RPMI7951 (cell line): ENCODE measurements around the gene TRIM64. TPM values are rescaled to one million over a fixed set of nuclear protein-coding genes. Genes with fewer than 3 reads are reported as not detected.
"Not testable (repeated sequence)": the region's sequence is repeated elsewhere in the genome, so short reads cannot be mapped to it uniquely, and the experiment has no call there.

Source experiments
- DNase-seq: peaks from one replicate; pipeline ENCODE4 v3.0.0-alpha.2; 2012; ENCODE audit warnings: low read depth
- total RNA-seq: library from RNA; depleted of rRNA; stranded (reverse); fragments of >200 nt; shearing (Covaris generic); gene quantifications from 2 replicates; pipeline ENCODE4 v1.2.3, GENCODE V29; 2014; rRNA removed

The TRIM64 gene, protein sequence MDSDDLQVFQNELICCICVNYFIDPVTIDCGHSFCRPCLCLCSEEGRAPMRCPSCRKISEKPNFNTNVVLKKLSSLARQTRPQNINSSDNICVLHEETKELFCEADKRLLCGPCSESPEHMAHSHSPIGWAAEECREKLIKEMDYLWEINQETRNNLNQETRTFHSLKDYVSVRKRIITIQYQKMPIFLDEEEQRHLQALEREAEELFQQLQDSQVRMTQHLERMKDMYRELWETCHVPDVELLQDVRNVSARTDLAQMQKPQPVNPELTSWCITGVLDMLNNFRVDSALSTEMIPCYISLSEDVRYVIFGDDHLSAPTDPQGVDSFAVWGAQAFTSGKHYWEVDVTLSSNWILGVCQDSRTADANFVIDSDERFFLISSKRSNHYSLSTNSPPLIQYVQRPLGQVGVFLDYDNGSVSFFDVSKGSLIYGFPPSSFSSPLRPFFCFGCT
- total RNA-seq, result not detected in 2 replicates

DNA sequence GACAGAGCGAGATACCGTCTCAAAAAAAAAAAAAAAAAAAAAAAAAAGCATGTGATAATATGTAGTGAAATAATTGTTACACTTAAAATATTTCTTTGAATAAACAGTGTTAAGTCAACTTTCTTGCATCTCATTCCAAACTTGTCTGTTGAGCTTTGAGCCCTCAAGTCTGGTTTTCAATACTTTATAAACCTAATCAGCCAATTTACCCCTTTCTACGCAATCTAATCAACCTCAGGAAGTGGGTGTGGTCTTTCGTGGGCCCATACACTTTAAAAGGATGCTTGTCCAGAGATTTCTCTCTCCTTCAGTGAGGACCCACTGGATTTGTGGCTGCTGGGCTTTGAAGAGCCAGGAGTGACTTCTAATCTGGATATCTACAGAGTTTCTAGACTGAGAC, at the start of gene TRIM64:
TSS of gene TRIM64 (plus strand) at position 301 of the 400 bp plus-strand sequence. CDS start 2,467 bp downstream, outside the sequence.
- not testable (repeated sequence) for DNase-seq

DNA sequence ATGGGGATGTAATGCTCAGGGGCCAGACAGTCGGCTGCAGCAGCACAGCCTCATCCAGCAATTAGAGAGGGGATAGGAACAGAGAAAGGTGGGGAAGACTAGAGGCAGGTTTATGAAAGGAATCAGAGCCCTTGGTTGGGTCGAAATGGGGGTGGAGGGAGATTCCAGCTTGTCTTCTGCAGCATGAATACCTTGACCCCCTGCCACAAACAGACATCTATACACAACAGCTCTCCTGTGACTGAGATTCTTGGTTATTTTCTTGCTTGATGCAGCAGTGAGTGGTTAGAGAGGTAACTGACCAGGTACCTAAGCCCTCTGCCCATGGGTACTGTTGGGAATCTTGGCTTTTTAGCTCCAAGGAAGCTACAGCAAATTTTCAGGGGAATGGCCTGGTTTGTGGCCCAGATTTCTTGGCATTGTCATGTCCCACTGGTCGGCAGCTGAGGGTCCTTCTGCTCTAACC, 43.6 kb upstream of the TRIM64 start, which contains the start of gene TRIM49D1:
TSS of gene TRIM49D1 (minus strand) at position 51 of the 466 bp plus-strand sequence. CDS start 4,535 bp downstream, outside the sequence.
- no peak for DNase-seq

DNA sequence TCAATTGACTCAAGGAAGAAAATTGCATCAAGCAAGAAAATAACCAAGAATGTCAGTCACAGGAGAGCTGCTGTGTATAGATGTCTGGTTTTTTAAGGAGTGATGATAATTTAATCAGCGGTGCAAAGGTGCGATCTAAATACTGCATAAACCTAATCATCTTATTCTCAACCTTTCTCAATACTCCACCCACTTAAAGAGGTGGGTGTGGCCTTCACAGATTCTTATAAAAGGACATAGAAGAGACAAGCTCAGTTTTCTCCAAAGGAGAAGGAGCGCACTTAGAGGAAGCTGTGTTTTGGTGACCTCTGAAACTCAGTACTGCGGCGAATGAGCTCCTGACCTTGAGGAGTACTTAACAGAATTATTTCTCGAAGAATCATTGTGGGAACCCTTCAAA, 42.1 kb upstream of the TRIM64 start, which contains the start of gene TRIM49D2:
TSS of gene TRIM49D2 (plus strand) at position 301 of the 400 bp plus-strand sequence. CDS start 2,698 bp downstream, outside the sequence.
- not testable (repeated sequence) for DNase-seq

DNA sequence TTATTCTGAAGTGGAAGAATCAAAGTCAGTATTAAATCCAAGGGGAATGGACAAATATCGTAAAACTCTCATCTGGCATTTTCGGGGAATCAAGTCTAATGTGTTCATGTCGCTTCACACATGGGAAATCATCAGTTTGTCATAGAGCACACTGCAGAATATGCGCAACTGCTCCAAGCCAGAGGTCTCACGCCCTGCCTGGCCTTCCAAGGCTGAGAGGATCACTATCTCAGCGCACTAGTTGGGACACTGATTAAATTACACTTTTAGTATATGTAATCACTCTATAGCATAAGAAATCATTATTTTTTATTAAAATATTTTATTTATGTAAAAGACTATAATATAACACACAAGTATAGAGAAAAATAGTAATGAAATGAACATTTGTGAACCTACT, 5.0 kb upstream of the TRIM64 start:
- DNase-seq, result not testable (repeated sequence)

Other genes with a start within 250 kb of the TRIM64 start
- gene TRIM49, start 157.5 kb upstream of the TRIM64 start, total RNA-seq, result not detected in 2 replicates
- gene TRIM64B, start 87.5 kb upstream of the TRIM64 start, total RNA-seq, result not detected in 2 replicates
- gene TRIM49D1, start 43.8 kb upstream of the TRIM64 start, total RNA-seq, result not detected in 2 replicates
- not detected in 2 replicates for gene TRIM49D2, start 42.0 kb upstream of the TRIM64 start, total RNA-seq
- not detected in 2 replicates for gene TRIM49C, start 65.1 kb downstream of the TRIM64 start, total RNA-seq
- gene UBTFL1, start 119.9 kb downstream of the TRIM64 start, total RNA-seq, result not detected in 2 replicates
- 0.24 and 0.59 TPM in 2 replicates for gene NAALAD2, start 168.6 kb downstream of the TRIM64 start, total RNA-seq